Activated naive CD4-positive, alpha-beta T cell treated with anti-CD3 and anti-CD28 coated beads for 36 hours (primary cell): ENCODE measurements around the gene TLR7. TPM values are rescaled to one million over a fixed set of nuclear protein-coding genes. Genes with fewer than 3 reads are reported as not detected.

Experiments used
- CTCF ChIA-PET: fragments of 350-600 bp; sonication (Branson Sonifier 250); formaldehyde crosslinking; loops from one replicate; lab custom pipeline; 2021; ENCODE audit warnings: antibody characterized with exemption; lab: Charles Lee
- DNase-seq: peaks from one replicate; pipeline ENCODE4 v3.0.0-alpha.2; 2020
- H3K27ac Mint-ChIP-seq: one replicate; pipeline ENCODE4 v1.8.0; 2021; ENCODE audit warnings: mild to moderate bottlenecking, mixed read lengths
- H3K27me3 Mint-ChIP-seq: one replicate; pipeline ENCODE4 v1.8.0; 2021; ENCODE audit warnings: low read depth, mixed read lengths
- H3K36me3 Mint-ChIP-seq: one replicate; pipeline ENCODE4 v1.8.0; 2021; ENCODE audit warnings: low read depth, mixed read lengths
- H3K4me1 Mint-ChIP-seq: one replicate; pipeline ENCODE4 v1.8.0; 2021; ENCODE audit warnings: low read depth, mixed read lengths
- H3K4me3 Mint-ChIP-seq: one replicate; pipeline ENCODE4 v1.8.0; 2021; ENCODE audit warnings: mild to moderate bottlenecking, moderate library complexity, mixed read lengths
- H3K9me3 Mint-ChIP-seq: one replicate; pipeline ENCODE4 v1.8.0; 2021; ENCODE audit warnings: mixed read lengths
- intact Hi-C: fragments of 100-400 bp; cut with micrococcal nuclease; formaldehyde crosslinking; loops from one replicate; pipeline ENCODE4 v1.15.1; 2023
- total RNA-seq, 2 experiments: library from RNA; stranded (reverse); gene quantifications; one replicate each; pipeline ENCODE4 v1.2.3, GENCODE V29; 2021

Gene TLR7
- total RNA-seq, 2 experiments from 2014 or later, result 0.07 to 0.21 TPM

DNA sequence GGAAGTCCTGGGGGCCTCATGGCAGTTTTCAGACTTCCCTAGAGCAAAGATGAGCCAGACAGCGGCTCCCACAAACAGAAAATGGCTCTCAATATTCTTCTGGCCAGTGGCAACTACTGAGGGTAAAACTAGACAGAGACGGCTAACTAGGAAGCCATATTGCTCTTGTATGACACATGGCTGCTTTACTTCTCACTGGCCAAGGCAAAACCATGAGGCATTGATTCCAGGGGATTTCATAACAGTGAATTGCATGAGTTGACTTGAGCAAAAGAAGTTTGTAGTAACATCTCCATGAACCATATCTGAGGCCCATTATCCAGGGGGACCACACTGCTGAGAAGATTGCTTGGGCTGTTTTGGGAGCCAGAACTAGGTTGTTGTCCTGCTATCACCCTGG lies 25.8 kb downstream of the TLR7 start:
- DNase-seq, result no peak
- Mint-ChIP-seq H3K27ac (no peak overlapping the region), H3K9me3 (no peaks in the 10 kb centered on the region), H3K36me3 (no peaks in the 10 kb centered on the region), H3K4me1 (peaks cover 27% of the 10 kb centered on the region), H3K27me3 (no peaks in the 10 kb centered on the region), H3K4me3 (no peak overlapping the region)
- intact Hi-C loops, result loop anchor here (1.0 to 5.0 kb wide), 2 partner anchors 48 to 1125 kb away; no protein-coding TSS in a partner anchor
- CTCF ChIA-PET, result interaction anchor here (1.0 to 4.3 kb wide), 4 partner anchors 74 to 123 kb away, joined by 3 to 27 read pairs (median 3); no protein-coding TSS in a partner anchor

DNA sequence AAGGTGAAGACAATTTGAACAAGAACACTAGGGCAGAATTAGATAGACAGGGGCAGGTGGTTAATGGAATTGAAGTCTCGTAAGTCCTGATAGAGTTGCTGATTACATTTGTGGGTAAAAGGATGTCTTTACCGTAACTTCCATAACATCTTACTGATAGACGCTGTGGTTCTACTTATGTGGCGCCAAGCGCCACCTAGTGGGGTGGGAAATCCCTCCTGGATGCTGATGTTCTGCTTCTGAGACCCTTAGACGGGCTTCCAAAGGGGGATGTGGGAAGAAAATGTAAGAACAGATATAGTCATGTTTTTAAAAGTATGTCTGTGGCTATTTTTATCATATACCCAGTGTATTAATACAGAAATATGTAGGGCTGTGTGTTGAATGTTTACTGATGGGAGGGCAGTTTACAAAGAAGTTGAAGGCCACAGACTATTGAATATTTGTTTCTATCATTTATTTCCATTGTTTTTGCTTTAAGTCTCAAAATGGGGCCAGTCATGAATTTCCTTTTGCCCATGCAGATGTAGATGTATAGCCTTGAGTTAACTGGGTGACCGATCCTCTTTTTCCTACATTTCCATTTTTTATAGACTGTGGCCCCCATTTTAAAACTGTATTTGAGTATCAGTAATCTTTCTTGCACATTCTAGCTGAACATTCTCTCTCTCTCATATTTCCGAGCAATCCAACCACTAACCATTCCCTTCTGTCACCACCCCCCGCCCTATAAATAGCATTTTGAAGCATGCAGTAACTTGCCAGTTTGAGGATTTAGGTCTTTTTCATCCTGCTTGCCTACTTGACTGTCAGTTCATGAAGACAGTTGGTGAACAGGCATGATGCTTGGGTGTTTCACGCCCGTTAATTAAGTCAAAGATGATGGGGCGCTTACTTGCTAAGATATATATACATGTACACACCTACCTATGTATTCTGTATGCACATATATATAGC lies 27.5 kb downstream of the TLR7 start:
- Mint-ChIP-seq H3K9me3 (no peaks in the 10 kb centered on the region), H3K4me3 (no peak overlapping the region), H3K36me3 (no peaks in the 10 kb centered on the region), H3K4me1 (peaks cover 31% of the 10 kb centered on the region), H3K27me3 (no peaks in the 10 kb centered on the region), H3K27ac (no peak overlapping the region)
- peak; percentile 59 for DNase-seq
- CTCF ChIA-PET, result interaction anchor here (0.9 to 4.3 kb wide), 5 partner anchors 79 to 187 kb away, joined by 3 to 27 read pairs (median 3); no protein-coding TSS in a partner anchor
- intact Hi-C loops, result loop anchor here (1.0 to 5.0 kb wide), 5 partner anchors 80 to 1127 kb away; partner anchors contain the start of gene PRPS2

DNA sequence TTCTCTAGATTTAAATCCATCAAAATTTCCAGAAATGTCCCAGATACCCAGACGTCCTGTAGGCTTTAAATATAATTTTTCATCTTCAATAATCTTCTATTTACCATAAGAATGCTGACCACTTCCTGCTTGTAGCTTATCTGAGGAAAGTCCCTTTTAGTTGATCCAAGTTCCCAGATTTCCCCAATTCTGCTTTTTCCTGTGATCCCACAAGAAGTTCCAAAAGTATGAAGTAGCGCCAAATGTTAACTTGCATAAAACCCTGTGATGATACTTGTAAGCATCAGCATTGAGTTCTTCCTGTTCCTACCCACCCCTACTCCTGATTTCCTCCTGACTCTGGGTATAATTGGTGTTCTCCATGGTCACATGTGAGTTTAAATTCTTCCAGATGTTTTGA lies 29.0 kb downstream of the TLR7 start:
- Mint-ChIP-seq H3K4me1 (peaks cover 24% of the 10 kb centered on the region), H3K9me3 (no peaks in the 10 kb centered on the region), H3K36me3 (no peaks in the 10 kb centered on the region), H3K27ac (no peak overlapping the region), H3K27me3 (no peaks in the 10 kb centered on the region), H3K4me3 (no peak overlapping the region)
- intact Hi-C loops, result no loop called here
- DNase-seq, result no peak
- CTCF ChIA-PET, result interaction anchor here (0.6 to 4.3 kb wide), 4 partner anchors 81 to 818 kb away, joined by 3 to 27 read pairs (median 8); no protein-coding TSS in a partner anchor

DNA sequence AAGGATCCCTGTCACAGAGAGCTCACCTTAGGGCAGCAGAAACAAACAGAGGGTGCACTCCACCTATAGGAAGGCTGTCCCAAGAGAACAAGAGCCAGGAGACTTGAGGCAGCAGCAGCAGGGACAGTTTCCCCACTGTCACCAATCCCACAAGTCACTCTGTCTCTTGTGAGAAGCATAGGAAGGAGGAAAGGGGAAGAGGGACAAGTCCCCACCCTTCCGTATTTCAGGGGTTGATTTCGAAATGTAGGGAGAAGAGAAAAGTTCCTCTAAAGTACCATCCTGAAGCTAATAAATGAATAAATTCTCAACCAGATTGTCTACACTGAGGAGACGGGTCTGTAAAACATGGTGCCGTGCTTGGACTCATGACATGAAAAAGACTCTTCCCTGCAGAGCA lies 30.1 kb downstream of the TLR7 start:
- Mint-ChIP-seq H3K4me1 (peaks cover 17% of the 10 kb centered on the region), H3K4me3 (no peak overlapping the region), H3K27me3 (no peaks in the 10 kb centered on the region), H3K36me3 (no peaks in the 10 kb centered on the region), H3K9me3 (no peaks in the 10 kb centered on the region), H3K27ac (no peak overlapping the region)
- no peak for DNase-seq
- CTCF ChIA-PET, result interaction anchor here (0.9 to 2.2 kb wide), 4 partner anchors 19 to 126 kb away, joined by 3 to 12 read pairs (median 5); no protein-coding TSS in a partner anchor
- intact Hi-C loops, result no loop called here

DNA sequence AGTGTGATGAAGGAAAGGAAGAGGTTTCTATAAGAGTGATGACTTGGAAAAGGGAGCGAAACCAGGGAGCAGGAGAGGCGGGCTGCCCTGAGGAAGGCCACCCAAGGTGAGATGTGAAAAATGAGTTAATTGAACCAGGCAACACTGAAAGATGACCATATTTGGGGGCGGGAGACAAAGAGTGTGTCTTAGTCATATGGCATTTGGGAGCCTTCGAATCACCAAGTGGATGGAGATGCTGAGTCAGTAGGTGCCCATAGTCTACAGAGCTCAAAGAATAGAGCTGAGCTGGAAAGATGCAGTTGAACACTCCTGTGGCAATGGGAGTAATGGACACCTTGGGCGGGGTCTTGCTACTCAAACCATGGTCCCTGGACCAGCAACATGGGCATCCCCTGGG lies 31.2 kb downstream of the TLR7 start:
- Mint-ChIP-seq H3K9me3 (no peaks in the 10 kb centered on the region), H3K36me3 (no peaks in the 10 kb centered on the region), H3K4me1 (peaks cover 12% of the 10 kb centered on the region), H3K27ac (no peak overlapping the region), H3K4me3 (no peak overlapping the region), H3K27me3 (no peaks in the 10 kb centered on the region)
- intact Hi-C loops, result no loop called here
- CTCF ChIA-PET, result interaction anchor here (2.2 kb wide), 1 partner anchor 128 kb away, joined by 12 read pairs; no protein-coding TSS in a partner anchor
- DNase-seq, result no peak

DNA sequence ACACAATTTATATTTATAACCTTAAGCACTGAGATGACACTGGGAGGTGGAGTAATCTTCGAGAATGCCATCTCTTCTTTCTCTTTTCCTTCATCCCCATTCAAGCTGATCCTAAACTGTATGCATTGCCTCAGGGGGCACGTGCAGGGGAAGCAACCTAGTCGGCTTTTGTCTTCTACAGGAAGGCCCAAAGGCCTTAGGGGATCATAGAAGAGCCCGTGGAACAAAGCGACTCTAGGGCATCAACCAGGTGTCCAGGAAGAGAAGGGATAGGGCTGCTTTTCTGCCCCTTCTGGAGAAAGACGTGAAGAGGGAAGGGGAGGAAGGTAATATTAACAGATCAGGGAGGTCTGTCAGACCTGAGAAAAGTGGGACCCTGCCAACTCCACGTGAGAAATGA lies 32.6 kb downstream of the TLR7 start:
- Mint-ChIP-seq H3K4me1 (peaks cover 8% of the 10 kb centered on the region), H3K4me3 (no peak overlapping the region), H3K36me3 (no peaks in the 10 kb centered on the region), H3K27me3 (no peaks in the 10 kb centered on the region), H3K27ac (no peak overlapping the region), H3K9me3 (no peaks in the 10 kb centered on the region)
- DNase-seq, result no peak
- CTCF ChIA-PET, result interaction anchor here (0.8 to 2.2 kb wide), 4 partner anchors 9 to 120 kb away, joined by 3 to 17 read pairs (median 4); no protein-coding TSS in a partner anchor
- intact Hi-C loops, result no loop called here

DNA sequence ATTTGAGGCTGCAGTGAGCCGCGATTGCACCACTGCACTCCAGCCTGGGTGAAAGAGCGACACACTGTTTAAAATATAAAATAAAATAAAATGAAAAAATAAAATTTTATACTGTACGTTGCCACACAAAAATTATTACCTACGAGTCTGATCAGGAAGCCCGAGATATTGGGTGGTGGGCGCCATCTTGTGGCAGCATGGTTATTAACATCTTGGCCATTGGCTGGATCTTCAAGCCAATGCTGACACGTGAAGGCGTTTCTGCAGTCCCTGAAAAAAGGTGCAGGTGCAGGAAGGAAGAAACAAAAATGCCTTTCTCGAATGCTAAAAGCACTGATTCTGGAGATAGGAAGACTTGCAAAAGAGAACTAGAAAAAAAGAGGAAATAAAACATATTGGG lies 34.6 kb downstream of the TLR7 start:
- Mint-ChIP-seq H3K27ac (no peak overlapping the region), H3K4me1 (peaks cover 8% of the 10 kb centered on the region), H3K36me3 (no peaks in the 10 kb centered on the region), H3K9me3 (no peaks in the 10 kb centered on the region), H3K4me3 (no peak overlapping the region), H3K27me3 (no peaks in the 10 kb centered on the region)
- CTCF ChIA-PET, result interaction anchor here (0.6 to 2.2 kb wide), 14 partner anchors 16 to 565 kb away, joined by 3 to 17 read pairs (median 3); no protein-coding TSS in a partner anchor
- DNase-seq, result peak; percentile 85
- intact Hi-C loops, result loop anchor here (1.0 to 10.0 kb wide), 4 partner anchors 130 to 1367 kb away; no protein-coding TSS in a partner anchor

DNA sequence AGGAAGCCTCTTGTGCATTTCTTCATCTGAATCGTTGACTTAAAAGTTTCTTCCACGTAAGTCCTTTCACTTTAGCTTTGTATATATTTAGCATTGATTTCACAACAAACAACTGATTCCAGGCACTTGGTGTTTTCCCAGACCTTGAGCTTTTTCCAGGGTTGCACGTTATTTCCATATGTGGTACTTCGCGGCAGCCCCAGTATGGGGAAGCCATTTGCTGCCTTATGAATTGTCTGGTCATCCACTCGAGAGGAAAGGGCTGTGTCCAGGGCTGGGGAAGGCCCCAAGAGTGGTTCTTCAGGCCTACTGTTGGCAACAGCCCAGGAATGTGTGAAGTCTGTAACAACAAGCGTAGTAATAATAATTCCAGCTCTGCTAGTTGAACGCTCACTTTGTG lies 36.8 kb downstream of the TLR7 start:
- peaks cover 2% of the 10 kb centered on the region for H3K4me1 Mint-ChIP-seq
- H3K27me3 Mint-ChIP-seq, result no peaks in the 10 kb centered on the region
- no peaks in the 10 kb centered on the region for H3K9me3 Mint-ChIP-seq
- DNase-seq, result no peak
- H3K36me3 Mint-ChIP-seq, result no peaks in the 10 kb centered on the region
- intact Hi-C loops, result loop anchor here (10.0 kb wide), 1 partner anchor 1369 kb away; no protein-coding TSS in a partner anchor
- H3K27ac Mint-ChIP-seq, result no peak overlapping the region
- no peak overlapping the region for H3K4me3 Mint-ChIP-seq
- CTCF ChIA-PET, result interaction anchor here (0.6 to 1.8 kb wide), 4 partner anchors 31 to 585 kb away, joined by 3 to 6 read pairs (median 4); no protein-coding TSS in a partner anchor

DNA sequence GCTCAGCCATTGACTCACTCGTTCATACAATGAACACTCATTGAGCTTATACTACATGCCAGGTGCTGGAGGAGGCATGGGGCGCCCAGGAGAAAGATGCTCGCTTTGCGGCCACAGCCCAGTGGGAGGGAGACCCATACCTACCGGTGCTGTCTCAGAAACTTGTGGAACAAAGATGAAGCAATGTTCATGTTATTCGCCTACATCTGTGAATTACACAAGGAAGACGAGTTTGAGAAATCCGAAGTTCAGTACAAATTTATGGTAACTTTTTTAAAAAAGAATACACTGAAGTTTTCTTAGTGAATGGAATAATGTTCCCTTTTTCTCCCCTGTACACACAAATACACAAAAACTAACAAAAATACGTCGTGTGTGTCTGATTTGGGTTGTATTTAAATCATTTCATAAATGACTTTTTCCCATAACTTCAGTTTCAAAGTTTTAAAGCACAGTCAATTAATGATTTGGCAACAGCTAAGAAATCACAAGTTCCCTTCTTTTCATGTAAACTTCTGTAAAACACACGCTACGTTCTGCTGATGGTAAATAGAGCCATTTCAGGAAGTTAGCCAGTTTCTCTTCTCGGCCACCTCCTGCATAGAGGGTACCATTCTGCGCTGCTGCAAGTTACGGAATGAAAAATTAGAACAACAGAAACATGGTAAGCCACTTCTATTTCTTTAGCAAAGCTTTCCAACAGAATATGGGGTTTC lies 39.3 kb downstream of the TLR7 start, which contains the start of gene TLR8:
Gene TLR8 (plus strand): TSS at position 575 of the 716 bp plus-strand sequence. CDS start 87 bp downstream, at position 662.
- no peaks in the 10 kb centered on the region for H3K27me3 Mint-ChIP-seq
- H3K27ac Mint-ChIP-seq, result no peak within 1 kb of the TSS
- intact Hi-C loops, result loop anchor here (10.0 kb wide), 1 partner anchor 1371 kb away; no protein-coding TSS in a partner anchor
- no peaks in the 10 kb centered on the region for H3K9me3 Mint-ChIP-seq
- DNase-seq, result no peak
- H3K4me3 Mint-ChIP-seq, result no peak within 1 kb of the TSS
- no peaks in the 10 kb centered on the region for H3K36me3 Mint-ChIP-seq
- CTCF ChIA-PET, result no interaction called here
- H3K4me1 Mint-ChIP-seq, result peaks cover 13% of the 10 kb centered on the region

DNA sequence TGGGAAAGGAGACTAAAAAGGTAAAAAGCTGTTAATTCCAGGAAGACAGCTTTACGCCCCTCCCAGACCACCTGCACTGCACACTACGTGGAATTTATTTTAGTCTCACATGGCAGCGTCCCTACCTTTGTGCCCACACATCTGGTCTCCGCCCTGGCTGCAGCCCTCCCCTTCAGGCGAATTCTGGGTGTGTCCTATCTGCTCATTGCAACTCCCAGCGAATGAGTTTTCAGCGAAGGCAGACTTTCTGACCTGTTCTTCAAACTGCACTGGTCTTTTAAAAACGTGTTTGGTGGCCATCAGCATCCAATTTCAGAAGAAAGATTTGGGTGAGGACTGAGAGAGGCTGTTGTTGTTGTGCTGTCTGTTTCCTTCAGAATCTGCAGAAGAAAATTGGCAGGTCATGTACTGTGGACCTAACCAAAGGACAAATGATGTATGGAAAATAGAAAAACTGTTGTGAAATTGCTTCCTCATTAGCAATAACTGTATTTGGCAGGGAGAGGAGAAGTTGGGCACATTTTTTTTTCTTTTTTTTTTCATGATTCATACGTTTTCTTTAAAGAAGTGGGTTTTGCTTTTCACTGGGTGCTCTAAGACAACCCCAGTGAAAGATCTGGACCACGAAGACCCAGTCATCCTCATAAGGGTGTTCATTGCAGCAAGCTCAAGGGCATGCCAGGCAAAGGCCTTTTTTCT lies 43.7 kb downstream of the TLR7 start:
- no peaks in the 10 kb centered on the region for H3K27me3 Mint-ChIP-seq
- CTCF ChIA-PET, result interaction anchor here (0.7 to 1.3 kb wide), 2 partner anchors 63 to 139 kb away, joined by 3 to 7 read pairs; no protein-coding TSS in a partner anchor
- DNase-seq, result no peak
- no peak overlapping the region for H3K4me3 Mint-ChIP-seq
- peaks cover 21% of the 10 kb centered on the region for H3K4me1 Mint-ChIP-seq
- H3K27ac Mint-ChIP-seq, result no peak overlapping the region
- no peaks in the 10 kb centered on the region for H3K36me3 Mint-ChIP-seq
- intact Hi-C loops, result no loop called here
- H3K9me3 Mint-ChIP-seq, result no peaks in the 10 kb centered on the region

DNA sequence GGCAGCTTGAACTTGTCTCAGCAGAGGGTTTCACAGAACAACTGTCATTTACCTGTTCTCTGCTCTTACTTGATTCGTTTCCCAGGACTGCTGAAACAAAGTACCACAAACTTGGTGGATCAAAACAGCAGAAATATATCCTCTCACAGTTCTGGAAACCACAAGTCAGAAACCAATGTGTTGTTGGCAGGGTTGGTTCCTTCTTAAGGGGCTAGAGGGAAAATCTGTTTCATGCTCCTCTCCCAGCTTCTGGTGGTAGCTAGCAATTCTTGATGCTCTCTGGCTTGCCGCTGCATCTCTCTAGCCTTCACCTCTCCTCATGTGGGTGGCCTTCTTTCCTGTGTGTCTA lies 44.2 kb downstream of the TLR7 start:
- no peak for DNase-seq
- intact Hi-C loops, result no loop called here
- CTCF ChIA-PET, result interaction anchor here (0.7 kb wide), 1 partner anchor 63 kb away, joined by 3 read pairs; no protein-coding TSS in a partner anchor
- Mint-ChIP-seq H3K4me3 (no peak overlapping the region), H3K36me3 (no peaks in the 10 kb centered on the region), H3K4me1 (peaks cover 21% of the 10 kb centered on the region), H3K9me3 (no peaks in the 10 kb centered on the region), H3K27ac (no peak overlapping the region), H3K27me3 (no peaks in the 10 kb centered on the region)
